H1 (cell line): ENCODE results near the gene UTP20. TPM values are rescaled to one million over a fixed set of nuclear protein-coding genes. Genes with fewer than 3 reads are reported as not detected.
A peak's percentile ranks its signal among the peaks of the same experiment; 100 is the strongest.

Source experiments
- ASH2L ChIP-seq: fragments of 200-600, 300-600 bp; sonication (generic); IDR thresholded peaks from one replicate; pipeline ENCODE4 v1.7.1; 2017; ENCODE audit warnings: low read length
- BCL11A ChIP-seq, 2 experiments: IDR thresholded peaks; one replicate each; pipeline ENCODE4 v1.6.1; 2011; ENCODE audit warnings: low read depth in 2 of 2, low read length in 2 of 2, mild to moderate bottlenecking in 2 of 2
- BRCA1 ChIP-seq: IDR thresholded peaks from 2 replicates; pipeline ENCODE4 v1.6.1; 2012; ENCODE audit warnings: low read depth, low read length, improper control_type of control experiment
- CREB1 ChIP-seq: IDR thresholded peaks from 2 replicates; pipeline ENCODE4 v1.6.1; 2012; ENCODE audit warnings: inconsistent platforms
- CTBP2 ChIP-seq: IDR thresholded peaks from 2 replicates; pipeline ENCODE4 v1.7.0; 2011; ENCODE audit warnings: borderline replicate concordance, mild to moderate bottlenecking, moderate library complexity, mixed read lengths, low read length; ENCODE audit not compliant: insufficient read depth, insufficient read length
- EZH2 ChIP-seq: fragments of 200-600 bp; sonication (generic); IDR thresholded peaks from 2 replicates; pipeline ENCODE4 v1.7.1; 2012; ENCODE audit warnings: low read depth, mild to moderate bottlenecking, moderate library complexity, low read length, inconsistent platforms; ENCODE audit not compliant: severe bottlenecking
- FOSL1 ChIP-seq: IDR thresholded peaks from 2 replicates; pipeline ENCODE4 v1.6.1; 2011; ENCODE audit warnings: mild to moderate bottlenecking, low read depth, low read length, moderate library complexity; ENCODE audit not compliant: insufficient read depth
- GTF2F1 ChIP-seq: IDR thresholded peaks from 2 replicates; pipeline ENCODE4 v1.6.1; 2012; ENCODE audit warnings: low read depth, low read length, improper control_type of control experiment, borderline replicate concordance
- HDAC2 ChIP-seq, 2 experiments: fragments of 300-600 bp in 1 of 2; sonication (generic) in 1 of 2; IDR thresholded peaks; 2 replicates each; pipeline ENCODE4 v1.6.1; 2011 to 2012; ENCODE audit warnings: low read depth in 2 of 2, low read length in 2 of 2, mild to moderate bottlenecking in 2 of 2, moderate library complexity in 2 of 2, borderline replicate concordance in 1 of 2, inconsistent platforms in 1 of 2
- JUND ChIP-seq: IDR thresholded peaks from 2 replicates; pipeline ENCODE4 v1.6.1; 2011; ENCODE audit warnings: mild to moderate bottlenecking, improper control_type of control experiment, low read length
- KDM4A ChIP-seq: IDR thresholded peaks from one replicate; pipeline ENCODE4 v1.7.1; 2012; ENCODE audit warnings: low read depth, mild to moderate bottlenecking, moderate library complexity, low read length, inconsistent platforms; ENCODE audit not compliant: severe bottlenecking
- POLR2AphosphoS5 ChIP-seq: IDR thresholded peaks from 2 replicates; pipeline ENCODE4 v1.6.1; 2011; ENCODE audit warnings: low read depth, low read length
- RAD21 ChIP-seq, 2 experiments: IDR thresholded peaks in 1 of 2; conservative IDR thresholded peaks in 1 of 2; 2 replicates each; pipeline ENCODE4 v1.6.1; 2011; ENCODE audit warnings: low read depth in 2 of 2, low read length in 2 of 2, improper control_type of control experiment in 1 of 2, inconsistent platforms in 1 of 2, mild to moderate bottlenecking in 1 of 2, moderate library complexity in 1 of 2
- SIN3A ChIP-seq, 2 experiments: IDR thresholded peaks in 1 of 2; conservative IDR thresholded peaks in 1 of 2; 2 replicates each; pipeline ENCODE4 v1.6.1; 2011 to 2012; ENCODE audit warnings: low read length in 2 of 2, improper control_type of control experiment in 1 of 2, low read depth in 1 of 2, mild to moderate bottlenecking in 1 of 2
- SP1 ChIP-seq: IDR thresholded peaks from 2 replicates; pipeline ENCODE4 v1.6.1; 2011; ENCODE audit warnings: low read depth, low read length
- SP2 ChIP-seq: IDR thresholded peaks from 2 replicates; pipeline ENCODE4 v1.6.1; 2012; ENCODE audit warnings: mild to moderate bottlenecking, low read length, inconsistent platforms
- TCF12 ChIP-seq: IDR thresholded peaks from 2 replicates; pipeline ENCODE4 v1.6.1; 2011; ENCODE audit warnings: low read depth, mild to moderate bottlenecking, low read length
- YY1 ChIP-seq: IDR thresholded peaks from 2 replicates; pipeline ENCODE4 v1.6.1; 2011; ENCODE audit warnings: low read depth, mild to moderate bottlenecking, low read length
- polyA plus RNA-seq, 7 experiments: library from polyadenylated mRNA; depleted of rRNA in 3 of 7; stranded (reverse) in 5 of 7; unstranded in 2 of 7; fragments of >200 nt in 5 of 7; fragments of 200-250 nt in 2 of 7; gene quantifications; 1 replicate in 5 of 7; 2 replicates in 1 of 7; 4 replicates in 1 of 7; pipeline versions ENCODE4 v1.2.1 to v1.2.3, GENCODE V29; 2011 to 2013; ENCODE audit warnings: missing spikeins in 2 of 7, mixed read lengths in 2 of 7
- total RNA-seq: library from RNA; stranded (reverse); fragmentation: NEBNext Ultra II Directional; extraction: Animal tissue kit (Norgen Biotek cat#: 25700); gene quantifications from 2 replicates; pipeline ENCODE4 v1.2.1, GENCODE V29; 2021
- TF ChIP-seq, protein P1 (sequence below): IDR thresholded peaks from 2 replicates; pipeline ENCODE4 v1.6.1; 2011; ENCODE audit warnings: low read depth, mild to moderate bottlenecking, low read length; ENCODE audit not compliant: insufficient read depth
- TF ChIP-seq, protein P2 (sequence below): IDR thresholded peaks from 2 replicates; pipeline ENCODE4 v1.6.1; 2011; ENCODE audit warnings: low read length, improper control_type of control experiment
- TF ChIP-seq, protein P3 (sequence below): IDR thresholded peaks from 2 replicates; pipeline ENCODE4 v1.6.1; 2012; ENCODE audit warnings: inconsistent platforms
- TF ChIP-seq, protein P4 (sequence below): IDR thresholded peaks from 2 replicates; pipeline ENCODE4 v1.6.1; 2012; ENCODE audit warnings: inconsistent platforms

Gene UTP20
- total and polyA plus RNA-seq, 2 of the 8 experiments (the other 6 are each of a cell fraction or from before 2014, with no cell fraction given) = 8.5 to 48.4 TPM

DNA sequence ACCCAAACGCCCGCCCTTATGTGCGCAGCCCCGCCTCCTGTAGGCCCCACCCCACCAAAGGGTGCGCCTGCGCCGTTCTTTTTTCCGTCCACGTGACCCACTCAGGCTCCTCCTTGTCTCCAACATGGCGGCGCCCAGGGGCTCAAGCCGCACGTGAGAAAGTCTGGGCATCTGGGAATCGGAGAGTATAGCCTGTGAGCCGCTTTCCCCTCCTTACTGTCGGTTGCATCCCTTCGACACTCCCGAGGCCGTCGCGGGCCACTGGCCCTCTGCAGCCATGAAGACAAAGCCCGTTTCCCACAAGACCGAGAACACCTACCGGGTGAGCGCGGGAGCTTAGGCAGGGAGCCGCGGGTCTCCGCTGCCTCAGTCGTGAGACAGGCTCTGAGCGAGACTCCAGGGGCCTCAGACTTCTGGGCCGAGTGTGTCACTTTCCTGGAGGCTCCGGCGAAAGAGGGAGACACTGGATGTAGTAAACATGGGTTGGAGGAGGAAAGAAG lies at the start of gene UTP20 (continued):
- TF ChIP-seq SP2 (no peak), BCL11A (IDR thresholded peaks at IDR 0.05; ENCODE audit: low read depth in 2 of 2, low read length in 2 of 2) (no peak), EZH2 (no peak), HDAC2 (IDR thresholded peaks at IDR 0.05; ENCODE audit: borderline replicate concordance in 1 of 2, low read depth in 2 of 2, low read length in 2 of 2) (peak in 1 of 2 experiments; percentile 100; a peak in 3 of 4 replicates), FOSL1 (no peak), ASH2L (peak; percentile 85), TCF12 (no peak), YY1 (peak; percentile 99), GTF2F1 (no peak), JUND (no peak), KDM4A (peak; percentile 92), BRCA1 (no peak), CREB1 (no peak), SIN3A (conservative IDR thresholded peaks at IDR 0.05 in 1 of 2, IDR thresholded peaks at IDR 0.05 in 1 of 2; ENCODE audit: low read depth in 1 of 2, low read length in 2 of 2) (peak; percentile 96 to 99; a peak in 3 of 4 replicates), RAD21 (IDR thresholded peaks at IDR 0.05 in 1 of 2, conservative IDR thresholded peaks at IDR 0.05 in 1 of 2; ENCODE audit: low read depth in 2 of 2, low read length in 2 of 2) (no peak), POLR2AphosphoS5 (peak; percentile 75), CTBP2 (no peak), SP1 (0 out of 2 replicates have a peak, but pooled peaks have one; percentile 15)
- TF ChIP-seq, protein P1, sequence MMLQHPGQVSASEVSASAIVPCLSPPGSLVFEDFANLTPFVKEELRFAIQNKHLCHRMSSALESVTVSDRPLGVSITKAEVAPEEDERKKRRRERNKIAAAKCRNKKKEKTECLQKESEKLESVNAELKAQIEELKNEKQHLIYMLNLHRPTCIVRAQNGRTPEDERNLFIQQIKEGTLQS = peak; percentile 77
- TF ChIP-seq, protein P2, sequence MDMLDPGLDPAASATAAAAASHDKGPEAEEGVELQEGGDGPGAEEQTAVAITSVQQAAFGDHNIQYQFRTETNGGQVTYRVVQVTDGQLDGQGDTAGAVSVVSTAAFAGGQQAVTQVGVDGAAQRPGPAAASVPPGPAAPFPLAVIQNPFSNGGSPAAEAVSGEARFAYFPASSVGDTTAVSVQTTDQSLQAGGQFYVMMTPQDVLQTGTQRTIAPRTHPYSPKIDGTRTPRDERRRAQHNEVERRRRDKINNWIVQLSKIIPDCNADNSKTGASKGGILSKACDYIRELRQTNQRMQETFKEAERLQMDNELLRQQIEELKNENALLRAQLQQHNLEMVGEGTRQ = peak; percentile 95
- TF ChIP-seq, protein P3, sequence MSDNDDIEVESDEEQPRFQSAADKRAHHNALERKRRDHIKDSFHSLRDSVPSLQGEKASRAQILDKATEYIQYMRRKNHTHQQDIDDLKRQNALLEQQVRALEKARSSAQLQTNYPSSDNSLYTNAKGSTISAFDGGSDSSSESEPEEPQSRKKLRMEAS = peak; percentile 99
- TF ChIP-seq, protein P4, sequence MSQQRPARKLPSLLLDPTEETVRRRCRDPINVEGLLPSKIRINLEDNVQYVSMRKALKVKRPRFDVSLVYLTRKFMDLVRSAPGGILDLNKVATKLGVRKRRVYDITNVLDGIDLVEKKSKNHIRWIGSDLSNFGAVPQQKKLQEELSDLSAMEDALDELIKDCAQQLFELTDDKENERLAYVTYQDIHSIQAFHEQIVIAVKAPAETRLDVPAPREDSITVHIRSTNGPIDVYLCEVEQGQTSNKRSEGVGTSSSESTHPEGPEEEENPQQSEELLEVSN = peak; percentile 55
